H4 (cell line): ENCODE results near the gene NUTF2. TPM values are rescaled to one million over a fixed set of nuclear protein-coding genes. Genes with fewer than 3 reads are reported as not detected.

Experiments used
- DNase-seq: peaks from one replicate; pipeline ENCODE4 v3.0.0-alpha.2; 2015; ENCODE audit warnings: low spot score
- total RNA-seq: library from RNA; depleted of rRNA; stranded (reverse); fragments of >200 nt; shearing (Covaris generic); gene quantifications from 2 replicates; pipeline ENCODE4 v1.2.3, GENCODE V29; 2014

NUTF2 gene
- total RNA-seq, 1 experiment from 2014 or later = 256 TPM

DNA sequence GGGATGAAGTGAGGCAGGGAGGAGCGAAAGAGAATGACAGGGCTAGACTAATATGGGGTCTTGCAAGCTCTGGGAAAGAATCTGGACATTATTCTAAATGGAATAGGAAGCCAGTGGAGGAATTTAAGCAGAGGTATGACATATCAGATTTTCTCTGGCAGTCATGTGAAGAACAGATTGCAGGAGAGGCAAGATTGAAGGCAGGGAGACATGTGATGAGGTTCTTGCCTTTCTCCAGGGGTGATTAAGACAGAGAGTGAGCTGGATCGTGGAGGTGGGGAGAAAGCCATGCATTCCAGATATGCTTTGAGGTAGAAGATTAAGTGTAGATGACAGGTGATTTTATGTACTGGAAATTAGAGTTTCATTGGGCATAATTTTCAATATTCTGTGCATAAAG, 8.9 kb upstream of the NUTF2 start:
- DNase-seq = no peak

DNA sequence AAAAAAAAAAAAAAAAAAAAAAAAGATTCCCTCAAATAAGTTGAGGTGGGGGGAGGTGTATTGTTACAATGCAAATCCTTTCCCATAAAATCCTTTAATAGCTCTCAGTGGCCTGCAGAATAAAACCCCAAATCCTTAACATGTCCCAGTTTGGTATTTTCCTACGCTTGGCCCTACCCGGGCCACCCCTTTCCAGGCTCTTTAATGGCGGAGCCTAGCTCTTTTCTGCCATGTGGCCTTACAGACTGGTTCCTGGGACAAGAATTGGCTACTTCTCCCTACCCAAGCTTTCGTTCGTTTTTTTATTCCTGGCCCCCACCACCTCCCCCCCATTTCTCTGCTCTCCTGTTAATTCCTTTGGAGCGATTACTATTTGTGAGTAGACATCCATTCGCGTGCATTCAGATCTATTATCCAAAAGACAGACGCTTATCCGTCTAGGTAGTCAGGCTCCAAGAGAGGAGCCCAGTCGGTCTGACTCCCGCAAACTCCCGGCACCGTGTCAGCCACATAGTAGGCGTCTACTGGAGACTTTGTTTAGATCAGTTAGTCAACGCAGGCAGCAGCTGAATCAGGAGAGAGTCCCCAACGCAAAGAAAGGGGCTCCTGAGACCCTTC, 5.4 kb upstream of the NUTF2 start:
- DNase-seq = no peak

DNA sequence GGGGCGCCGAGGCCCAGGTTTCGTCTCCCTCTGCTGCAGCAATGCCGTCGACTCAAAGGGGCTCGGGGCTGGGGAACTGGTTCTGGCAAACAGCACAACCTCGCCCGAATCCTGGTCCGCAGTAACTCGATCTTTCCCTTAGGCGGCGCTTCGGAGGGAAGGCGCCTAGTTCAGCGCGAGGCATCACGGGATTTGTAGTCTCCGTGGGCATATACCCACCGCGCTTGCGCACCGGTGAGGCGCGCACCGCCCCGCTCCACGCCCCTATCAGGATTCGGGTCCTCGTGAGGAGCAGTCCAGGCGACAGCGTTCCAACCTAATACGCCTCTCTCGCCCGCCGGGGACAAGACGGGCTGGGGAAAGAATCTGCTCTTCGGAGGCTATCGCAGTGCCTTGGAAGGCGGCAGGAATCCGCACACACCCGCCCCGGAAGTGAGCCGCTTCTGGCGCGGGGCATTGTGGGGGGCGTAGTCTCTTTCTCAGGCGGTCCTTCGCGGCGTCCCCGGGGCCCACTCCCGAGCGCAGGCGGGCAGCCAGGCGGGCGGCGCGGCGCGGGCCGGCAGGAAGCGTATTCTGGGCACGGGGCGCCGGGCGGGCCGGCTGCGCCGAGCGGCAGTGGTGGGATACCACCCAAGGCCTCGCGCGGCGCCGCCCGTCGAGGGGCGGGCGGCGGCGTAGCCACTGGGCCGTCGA, 4.8 kb upstream of the NUTF2 start, which contains the start of gene THAP11:
Gene THAP11, plus strand, starts transcription at position 505 of the 693 bp plus-strand sequence. CDS start 235 bp downstream, outside the sequence.
- peak; percentile 93 for DNase-seq

DNA sequence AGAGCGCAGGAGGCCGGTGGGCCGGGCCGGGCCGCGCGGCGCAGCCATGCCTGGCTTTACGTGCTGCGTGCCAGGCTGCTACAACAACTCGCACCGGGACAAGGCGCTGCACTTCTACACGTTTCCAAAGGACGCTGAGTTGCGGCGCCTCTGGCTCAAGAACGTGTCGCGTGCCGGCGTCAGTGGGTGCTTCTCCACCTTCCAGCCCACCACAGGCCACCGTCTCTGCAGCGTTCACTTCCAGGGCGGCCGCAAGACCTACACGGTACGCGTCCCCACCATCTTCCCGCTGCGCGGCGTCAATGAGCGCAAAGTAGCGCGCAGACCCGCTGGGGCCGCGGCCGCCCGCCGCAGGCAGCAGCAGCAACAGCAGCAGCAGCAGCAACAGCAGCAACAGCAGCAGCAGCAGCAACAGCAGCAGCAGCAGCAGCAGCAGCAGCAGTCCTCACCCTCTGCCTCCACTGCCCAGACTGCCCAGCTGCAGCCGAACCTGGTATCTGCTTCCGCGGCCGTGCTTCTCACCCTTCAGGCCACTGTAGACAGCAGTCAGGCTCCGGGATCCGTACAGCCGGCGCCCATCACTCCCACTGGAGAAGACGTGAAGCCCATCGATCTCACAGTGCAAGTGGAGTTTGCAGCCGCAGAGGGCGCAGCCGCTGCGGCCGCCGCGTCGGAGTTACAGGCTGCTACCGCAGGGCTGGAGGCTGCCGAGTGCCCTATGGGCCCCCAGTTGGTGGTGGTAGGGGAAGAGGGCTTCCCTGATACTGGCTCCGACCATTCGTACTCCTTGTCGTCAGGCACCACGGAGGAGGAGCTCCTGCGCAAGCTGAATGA, 4.0 kb upstream of the NUTF2 start:
- DNase-seq = no peak

DNA sequence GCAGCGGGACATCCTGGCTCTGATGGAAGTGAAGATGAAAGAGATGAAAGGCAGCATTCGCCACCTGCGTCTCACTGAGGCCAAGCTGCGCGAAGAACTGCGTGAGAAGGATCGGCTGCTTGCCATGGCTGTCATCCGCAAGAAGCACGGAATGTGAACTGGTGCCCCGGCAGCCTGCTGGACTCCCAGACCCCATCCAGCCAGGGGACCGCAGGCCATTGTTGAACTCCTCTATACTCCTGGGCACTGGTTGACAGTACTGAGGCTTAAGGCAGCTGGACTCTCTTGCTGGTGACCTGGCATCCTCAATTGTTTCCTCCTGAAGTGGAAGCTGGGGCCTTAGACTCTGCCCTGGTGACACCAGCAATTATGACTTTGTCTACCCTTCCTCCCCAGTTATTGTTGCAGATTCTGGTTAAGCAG, 3.4 kb upstream of the NUTF2 start:
- no peak for DNase-seq

DNA sequence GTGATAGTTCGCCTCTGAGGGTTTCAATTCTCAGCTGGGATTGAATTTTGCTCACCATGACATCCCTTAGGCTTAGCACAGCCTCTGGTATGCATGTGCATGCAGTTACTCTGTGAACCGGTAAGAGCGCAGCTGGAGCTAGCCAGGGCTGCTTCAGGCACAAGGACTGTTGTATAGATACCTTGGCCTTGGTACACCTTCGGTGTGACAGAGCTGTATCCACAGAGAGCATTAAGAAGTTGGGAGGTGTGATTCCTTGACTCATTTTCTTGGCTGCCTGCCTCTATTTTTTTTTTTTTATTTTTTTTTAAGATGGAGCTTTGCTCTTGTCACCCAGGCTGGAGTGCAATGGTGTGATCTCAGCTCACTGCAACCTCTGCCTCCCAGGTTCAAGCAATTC, 2.2 kb upstream of the NUTF2 start:
- DNase-seq = no peak

DNA sequence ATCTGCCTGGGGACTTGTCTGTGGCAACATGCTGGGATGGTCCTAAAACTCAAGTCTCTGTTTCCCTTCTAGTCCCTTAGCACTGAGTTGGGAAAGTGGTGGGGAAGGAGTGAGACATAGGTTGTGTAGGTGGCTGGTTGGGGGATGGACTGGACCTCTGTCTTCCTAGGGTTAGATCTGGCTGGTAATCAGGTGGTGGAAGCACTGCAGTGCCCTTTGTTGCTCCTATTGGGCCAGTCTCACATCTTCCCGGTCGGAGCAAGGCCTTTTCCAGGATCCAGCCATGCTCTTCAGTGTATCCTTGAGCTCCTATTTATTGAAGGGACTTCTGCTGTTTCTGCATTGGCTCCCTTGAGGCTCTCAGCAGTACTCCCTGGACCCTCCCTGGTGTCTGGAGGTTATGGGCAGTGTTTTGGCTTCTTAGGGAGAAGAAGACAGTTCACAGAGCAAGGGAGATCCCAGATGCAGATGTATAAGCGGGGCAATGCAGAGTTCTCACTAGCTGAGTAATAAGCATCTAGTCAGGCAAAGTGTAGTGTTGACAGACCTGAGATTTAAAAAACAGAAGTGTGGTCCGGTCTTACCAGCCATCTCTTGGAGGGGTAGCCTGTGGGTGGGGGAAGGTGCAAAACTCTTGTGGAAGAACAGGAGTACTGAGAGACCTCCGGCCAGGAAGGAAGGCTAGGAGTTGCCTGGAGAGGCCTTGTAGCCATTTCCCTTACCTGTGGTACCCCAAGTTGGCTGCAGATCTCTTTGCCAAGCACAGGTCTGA, 1.3 kb upstream of the NUTF2 start:
- no peak for DNase-seq

DNA sequence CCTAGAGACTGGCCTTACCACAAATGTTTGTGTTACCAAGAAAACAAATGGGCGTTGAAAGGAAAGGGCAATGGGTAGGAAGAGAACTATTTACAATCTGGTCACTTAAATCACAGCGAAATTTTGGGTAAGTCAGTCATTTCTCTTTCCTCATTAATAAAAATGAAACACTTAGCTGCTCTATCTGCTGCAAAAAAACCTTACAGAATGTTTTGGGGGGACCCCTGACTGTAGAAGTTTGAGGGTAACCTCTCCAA, 742 bp upstream of the NUTF2 start:
- DNase-seq = no peak

DNA sequence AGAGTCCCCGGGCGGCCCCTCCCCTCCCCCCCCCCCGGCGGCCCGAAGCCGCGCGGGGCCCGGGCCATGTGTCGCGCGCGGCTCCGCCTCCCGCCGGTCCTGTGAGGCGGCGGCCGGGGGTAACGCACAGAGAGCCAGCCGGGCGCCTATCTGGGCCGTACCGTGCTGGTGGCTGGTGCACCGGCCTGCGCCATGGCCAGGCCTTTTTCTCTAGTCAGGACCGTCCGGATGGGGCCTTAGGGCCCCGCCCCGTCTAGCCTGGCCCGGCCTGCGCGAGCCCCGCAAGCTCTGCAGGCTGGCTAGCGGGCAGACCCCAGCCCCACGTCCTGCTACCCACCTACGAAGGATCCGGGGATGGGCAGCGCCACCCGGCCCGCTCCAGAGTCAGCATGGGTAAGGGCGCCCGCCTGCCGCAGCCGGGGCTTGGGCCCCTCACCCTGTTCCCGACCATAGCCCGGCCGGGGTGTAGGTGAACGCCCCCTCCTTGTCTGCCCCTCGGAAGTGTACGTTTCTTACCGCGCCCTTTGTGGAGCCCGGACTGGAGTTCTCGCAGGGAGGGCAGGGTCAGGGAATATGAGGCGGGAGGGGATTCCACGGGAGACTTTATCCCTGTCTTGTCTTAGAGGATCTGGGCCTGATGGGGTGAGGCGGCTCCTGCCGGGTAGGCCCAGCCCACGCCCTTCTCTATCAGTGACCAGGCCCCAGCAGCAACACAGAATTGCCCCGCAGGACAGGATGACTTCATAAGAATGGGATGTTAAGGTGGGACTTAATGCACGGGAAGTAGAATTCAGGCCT, 530 bp downstream of the NUTF2 start, which contains the start of gene CENPT:
Gene CENPT, minus strand, starts transcription at position 630 of the 798 bp plus-strand sequence. CDS start 13,834 bp downstream, outside the sequence.
- DNase-seq = peak; percentile 42

DNA sequence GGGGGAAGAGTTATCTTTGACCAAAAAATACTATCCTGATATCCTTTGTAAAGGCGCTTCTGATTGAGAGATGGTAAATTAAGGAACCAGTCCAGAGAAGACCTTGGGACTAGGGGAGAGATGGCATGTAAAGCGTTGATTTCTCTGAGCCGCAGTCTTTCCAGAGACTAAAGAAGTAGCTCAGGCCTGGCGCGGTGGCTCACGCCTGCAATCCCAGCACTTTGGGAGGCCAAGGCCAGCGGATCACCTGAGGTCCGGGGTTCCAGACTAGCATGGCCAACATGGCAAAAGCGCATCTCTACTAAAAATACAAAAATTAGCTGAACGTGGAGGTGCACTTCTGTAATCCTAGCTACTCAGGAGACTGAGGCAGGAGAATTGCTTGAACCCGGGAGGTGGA, 1.4 kb downstream of the NUTF2 start:
- DNase-seq = no peak

DNA sequence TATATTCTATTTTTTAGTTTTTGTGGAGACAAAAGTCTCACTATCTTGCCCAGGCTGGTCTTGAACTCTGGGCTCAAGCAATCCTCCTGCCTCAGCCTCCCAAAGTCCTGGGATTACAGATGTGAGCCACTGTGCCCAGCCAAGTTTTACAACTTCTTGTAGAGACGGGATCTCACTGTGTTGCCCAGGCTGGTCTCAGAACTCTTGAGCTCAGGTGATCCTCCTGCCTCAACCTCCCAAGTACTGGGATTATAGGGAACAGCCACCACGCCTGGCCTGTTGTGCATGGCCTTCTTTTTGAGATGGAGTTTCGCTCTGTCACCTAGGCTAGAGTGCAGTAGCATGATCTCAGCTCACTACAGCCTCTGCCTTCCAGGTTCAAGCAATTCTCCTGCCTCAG, 6.9 kb downstream of the NUTF2 start:
- DNase-seq = no peak

DNA sequence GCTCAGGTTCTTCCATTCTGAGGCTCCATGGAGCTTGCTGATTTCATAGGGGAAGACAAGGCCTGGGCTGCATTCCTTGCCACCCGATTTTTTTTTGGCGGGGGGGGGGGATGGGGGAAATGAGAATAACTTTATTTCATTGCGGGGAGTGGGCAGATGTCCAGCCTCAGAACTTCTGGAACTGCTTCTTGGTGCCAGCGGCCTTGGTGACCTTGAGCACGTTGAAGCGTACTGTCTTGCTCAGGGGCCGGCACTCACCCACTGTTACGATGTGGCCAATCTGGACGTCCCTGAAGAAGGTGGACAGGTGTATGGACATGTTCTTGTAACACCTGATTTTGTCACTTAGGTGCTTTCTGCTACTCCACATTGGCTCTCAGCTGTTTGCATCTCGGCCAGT, 9.1 kb downstream of the NUTF2 start:
- DNase-seq = no peak

DNA sequence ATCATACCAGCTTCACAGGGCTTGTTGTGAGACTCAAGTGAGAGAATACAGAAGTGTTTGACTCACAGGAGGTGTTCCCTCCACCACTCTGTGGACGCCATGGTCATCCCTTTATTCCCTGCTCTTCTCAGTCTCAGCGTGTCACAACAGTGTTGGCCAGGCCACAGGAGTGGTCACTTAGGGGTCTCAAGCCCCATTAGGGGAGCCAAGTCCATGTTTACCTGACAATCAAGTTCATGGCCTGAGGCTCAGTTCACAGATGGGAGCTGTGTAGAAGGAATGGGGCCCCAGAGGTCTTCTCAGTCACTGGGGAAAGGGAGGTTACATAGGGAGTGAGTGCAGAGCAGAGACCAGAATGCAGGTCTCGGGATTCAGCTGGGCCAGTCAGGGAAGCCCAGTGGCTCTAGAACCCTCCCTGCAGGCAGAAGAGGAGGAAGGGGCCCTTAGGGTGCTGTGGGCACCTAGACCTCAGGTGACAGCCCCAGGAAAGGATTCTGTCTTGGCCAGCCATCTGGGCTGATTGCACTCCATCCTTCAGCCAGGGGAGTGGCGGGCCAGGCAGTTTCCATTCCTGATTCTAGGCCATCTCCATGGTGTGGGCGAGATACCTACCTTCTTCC, 10.3 kb downstream of the NUTF2 start:
- DNase-seq = no peak

DNA sequence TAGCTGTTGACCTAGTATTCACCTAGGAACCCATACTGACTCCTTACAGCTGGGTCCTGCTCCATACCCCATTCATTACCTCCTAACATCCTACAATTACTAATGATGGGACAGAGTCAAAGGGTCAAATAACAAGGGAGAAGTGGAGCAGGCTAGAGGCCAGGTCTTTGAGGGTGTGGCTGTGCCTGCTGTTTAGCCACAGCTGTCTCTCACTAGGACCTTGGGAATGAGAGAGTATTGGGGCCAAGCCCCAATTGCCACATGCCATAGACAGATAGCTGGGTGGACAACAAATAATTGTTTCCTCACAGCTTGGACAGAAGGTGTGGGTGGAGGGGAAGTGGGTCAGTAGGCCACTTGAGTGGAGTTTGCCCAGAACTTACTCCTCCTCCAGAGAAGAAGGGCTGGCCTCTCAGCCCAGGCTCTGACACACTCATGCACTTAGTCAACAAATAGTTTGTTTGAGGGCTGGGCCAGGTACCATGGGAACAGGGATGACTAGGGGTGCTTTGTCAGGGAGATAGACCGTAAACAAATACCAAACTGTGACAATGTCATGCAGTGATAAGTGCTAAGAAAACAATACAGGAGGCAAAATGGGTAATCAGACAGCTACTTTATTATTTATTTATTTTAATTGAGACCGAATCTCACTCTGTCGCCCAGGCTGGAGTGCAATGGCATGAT, 11.0 kb downstream of the NUTF2 start:
- peak; percentile 36 for DNase-seq

DNA sequence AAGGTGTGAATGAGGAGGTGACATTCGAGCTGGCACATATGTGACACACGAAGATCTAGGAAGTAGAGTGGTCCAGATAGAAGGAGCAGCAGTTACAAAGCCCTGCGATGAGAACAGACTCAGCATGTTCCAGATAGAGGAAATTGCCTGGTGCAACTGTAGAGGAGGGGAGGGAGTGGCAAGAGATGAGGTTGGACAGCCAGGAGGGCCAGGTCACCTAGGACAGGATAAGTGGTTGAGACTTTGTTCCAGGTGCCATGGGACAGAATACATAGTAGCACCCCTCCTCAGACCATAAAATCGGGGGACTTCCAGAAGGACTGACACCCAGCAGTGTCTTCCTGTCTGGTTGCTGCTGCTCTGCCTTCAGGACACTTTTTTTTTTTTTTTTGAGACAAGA, 11.8 kb downstream of the NUTF2 start:
- DNase-seq = no peak

DNA sequence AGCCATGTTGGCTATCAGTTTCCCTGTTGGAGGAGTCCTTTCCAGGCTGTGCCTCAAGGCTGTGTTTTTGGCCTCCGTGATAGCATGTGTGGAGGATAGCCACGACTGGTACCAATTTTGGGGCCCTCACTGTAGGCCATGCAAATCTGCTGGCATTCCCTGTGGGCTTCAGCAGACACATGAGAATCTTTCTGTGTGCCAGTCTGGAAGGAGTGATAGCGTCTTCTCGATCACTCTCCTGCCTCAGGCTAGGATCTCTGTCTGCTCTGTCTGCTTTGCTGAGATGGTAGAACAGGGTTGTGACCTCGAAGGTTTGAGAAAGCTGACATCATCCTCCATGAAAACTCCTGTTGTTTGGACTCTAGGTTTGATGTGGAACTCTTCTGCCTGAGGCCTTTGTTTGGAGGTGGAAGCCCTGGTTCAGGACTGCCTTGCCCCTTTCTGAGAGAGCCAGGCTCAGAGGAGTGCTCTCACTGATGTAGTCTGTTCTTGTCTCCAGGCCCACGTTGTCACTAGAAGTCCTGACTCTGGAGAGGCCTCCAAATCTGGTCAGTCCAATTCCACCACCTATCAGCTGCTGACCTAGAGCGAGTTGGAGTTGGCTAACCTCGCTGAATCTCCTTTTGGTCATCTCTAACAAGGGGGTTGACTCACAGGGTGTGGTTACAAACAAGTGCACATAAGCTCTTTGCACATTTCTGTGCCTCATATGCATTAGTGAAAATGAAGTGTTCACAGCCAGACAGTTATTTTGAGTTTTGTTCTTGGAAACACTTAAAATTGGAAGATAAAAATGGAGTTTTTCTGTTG, 14.1 kb downstream of the NUTF2 start:
- DNase-seq = no peak

DNA sequence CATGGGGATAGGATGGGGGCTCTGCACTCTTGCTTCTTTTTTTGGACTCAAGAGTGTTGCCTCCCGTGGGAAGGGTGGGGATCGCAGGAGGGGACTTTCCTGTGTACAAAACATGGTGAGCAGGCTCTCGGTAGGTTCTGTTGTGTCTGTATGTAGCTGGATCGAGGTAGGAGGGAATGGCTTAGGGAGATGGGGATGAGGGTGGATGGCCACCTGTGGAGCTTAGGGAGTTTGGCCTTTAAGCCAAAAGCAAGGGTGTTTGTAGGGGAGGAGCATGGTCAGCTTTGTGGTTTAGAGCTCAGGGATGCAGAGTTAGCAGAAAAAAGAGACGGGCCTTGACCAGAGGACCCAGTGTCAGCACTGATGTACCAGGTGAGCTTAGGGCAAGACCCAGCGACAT, 15.1 kb downstream of the NUTF2 start:
- no peak for DNase-seq

DNA sequence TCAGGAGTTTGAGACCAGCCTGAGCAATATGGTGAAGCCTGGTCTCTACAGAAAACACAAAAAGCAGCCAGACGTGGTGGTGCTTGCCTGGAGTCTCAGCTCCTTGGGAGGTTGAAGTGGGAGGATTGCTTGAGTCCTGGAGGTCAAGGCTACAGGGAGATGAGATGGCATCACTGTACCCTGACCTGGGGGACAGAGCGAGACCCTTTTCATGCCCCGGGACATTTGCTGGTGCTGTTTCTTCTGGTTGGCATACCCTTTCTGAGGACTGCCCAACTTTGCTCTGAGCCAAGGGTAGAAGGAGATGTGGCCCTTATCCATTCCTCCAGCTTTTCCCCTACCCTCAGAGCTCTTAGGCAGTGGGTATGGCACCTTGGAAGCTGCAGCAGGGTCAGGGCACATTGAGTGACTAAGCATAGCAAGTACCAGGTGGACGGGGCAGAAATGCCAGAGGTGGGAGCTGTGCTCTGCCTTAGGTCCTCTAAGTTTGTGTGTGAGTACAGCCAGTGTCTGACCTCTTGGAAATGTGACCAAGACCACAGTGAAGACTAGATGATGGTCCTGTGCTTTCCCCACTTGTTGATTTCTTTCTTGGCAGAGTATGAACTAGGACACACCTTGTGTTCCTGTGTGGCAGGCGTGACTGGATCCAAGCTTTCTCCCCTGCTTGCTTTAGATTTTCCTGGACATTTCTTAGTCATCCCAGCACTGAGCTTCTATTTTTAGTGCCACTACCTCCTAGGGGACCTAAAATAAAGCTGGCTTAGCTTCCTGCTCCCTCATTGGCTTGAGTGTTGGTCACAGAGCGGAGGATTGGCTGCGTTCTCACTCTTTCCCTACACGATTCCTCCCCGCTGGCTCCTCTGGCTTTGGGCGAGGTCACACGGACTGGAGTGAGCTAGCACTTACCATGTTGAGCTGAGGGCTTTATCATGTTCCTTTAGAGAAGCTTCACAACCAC, 16.2 kb downstream of the NUTF2 start:
- no peak for DNase-seq
